Chondrocyte (in vitro differentiated cells): Measurements from ENCODE around the gene STX2. TPM values are rescaled to one million over a fixed set of nuclear protein-coding genes. Genes with fewer than 3 reads are reported as not detected.
"Not testable (repeated sequence)": the region's sequence is repeated elsewhere in the genome, so short reads cannot be mapped to it uniquely, and the experiment has no call there.

Experiments
- DNase-seq: peaks from one replicate; pipeline ENCODE4 v3.0.0; 2021; ENCODE audit warnings: mixed read lengths, low spot score
- H3K27ac Mint-ChIP-seq: one replicate; pipeline ENCODE4 v1.8.0; 2021; ENCODE audit warnings: mild to moderate bottlenecking, moderate library complexity, mixed read lengths; ENCODE audit not compliant: unreplicated experiment
- H3K27me3 Mint-ChIP-seq: 2 replicates; pipeline ENCODE4 v1.8.0; 2021; ENCODE audit warnings: low read depth, mixed read lengths
- H3K36me3 Mint-ChIP-seq: 2 replicates; pipeline ENCODE4 v1.8.0; 2021; ENCODE audit warnings: low read depth, mixed read lengths
- H3K4me1 Mint-ChIP-seq: 2 replicates; pipeline ENCODE4 v1.8.0; 2021; ENCODE audit warnings: low read depth, mild to moderate bottlenecking, mixed read lengths
- H3K4me3 Mint-ChIP-seq: one replicate; pipeline ENCODE4 v1.8.0; 2021; ENCODE audit warnings: mild to moderate bottlenecking, moderate library complexity, mixed read lengths; ENCODE audit not compliant: unreplicated experiment
- H3K9me3 Mint-ChIP-seq: 2 replicates; pipeline ENCODE4 v1.8.0; 2021; ENCODE audit warnings: low read depth, mixed read lengths
- total RNA-seq: library from RNA; stranded (reverse); gene quantifications from 3 replicates; pipeline ENCODE4 v1.2.1, GENCODE V29; 2021
- TF ChIP-seq, protein P1 (sequence below): fragments of 200-600 bp; sonication (generic); IDR thresholded peaks from 2 replicates; pipeline ENCODE4 v1.5.0; 2021; ENCODE audit warnings: antibody characterized with exemption, mild to moderate bottlenecking, moderate library complexity

The STX2 gene
- total RNA-seq, 1 donor from 2014 or later = 40.4 TPM

DNA sequence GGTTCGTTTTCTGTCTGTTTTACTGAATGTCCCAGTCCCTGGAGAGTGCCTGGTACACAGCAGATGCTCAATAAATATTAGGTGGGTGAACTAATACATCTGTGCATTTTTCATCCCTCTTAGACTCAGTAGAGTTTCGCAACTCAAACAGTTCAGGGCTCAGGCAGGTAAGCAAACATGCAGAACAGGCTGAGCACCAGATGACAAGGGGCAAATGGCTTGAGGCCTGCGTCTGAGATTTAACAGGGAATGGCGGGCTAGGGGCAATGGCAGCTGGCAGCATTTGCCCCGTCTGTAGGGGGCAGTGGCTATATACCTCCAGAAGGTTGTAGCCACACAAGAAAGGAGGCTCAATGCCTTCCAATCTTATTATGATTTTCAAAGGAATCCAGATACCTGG is 24.2 kb upstream of the STX2 start:
- TF ChIP-seq, protein P1, sequence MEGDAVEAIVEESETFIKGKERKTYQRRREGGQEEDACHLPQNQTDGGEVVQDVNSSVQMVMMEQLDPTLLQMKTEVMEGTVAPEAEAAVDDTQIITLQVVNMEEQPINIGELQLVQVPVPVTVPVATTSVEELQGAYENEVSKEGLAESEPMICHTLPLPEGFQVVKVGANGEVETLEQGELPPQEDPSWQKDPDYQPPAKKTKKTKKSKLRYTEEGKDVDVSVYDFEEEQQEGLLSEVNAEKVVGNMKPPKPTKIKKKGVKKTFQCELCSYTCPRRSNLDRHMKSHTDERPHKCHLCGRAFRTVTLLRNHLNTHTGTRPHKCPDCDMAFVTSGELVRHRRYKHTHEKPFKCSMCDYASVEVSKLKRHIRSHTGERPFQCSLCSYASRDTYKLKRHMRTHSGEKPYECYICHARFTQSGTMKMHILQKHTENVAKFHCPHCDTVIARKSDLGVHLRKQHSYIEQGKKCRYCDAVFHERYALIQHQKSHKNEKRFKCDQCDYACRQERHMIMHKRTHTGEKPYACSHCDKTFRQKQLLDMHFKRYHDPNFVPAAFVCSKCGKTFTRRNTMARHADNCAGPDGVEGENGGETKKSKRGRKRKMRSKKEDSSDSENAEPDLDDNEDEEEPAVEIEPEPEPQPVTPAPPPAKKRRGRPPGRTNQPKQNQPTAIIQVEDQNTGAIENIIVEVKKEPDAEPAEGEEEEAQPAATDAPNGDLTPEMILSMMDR = peak; percentile 12
- Mint-ChIP-seq H3K27me3 (no peaks in the 10 kb centered on the region), H3K36me3 (peaks cover 2% of the 10 kb centered on the region), H3K4me3 (no peak overlapping the region), H3K4me1 (no peaks in the 10 kb centered on the region), H3K9me3 (no peaks in the 10 kb centered on the region), H3K27ac (no peak overlapping the region)
- DNase-seq = no peak

DNA sequence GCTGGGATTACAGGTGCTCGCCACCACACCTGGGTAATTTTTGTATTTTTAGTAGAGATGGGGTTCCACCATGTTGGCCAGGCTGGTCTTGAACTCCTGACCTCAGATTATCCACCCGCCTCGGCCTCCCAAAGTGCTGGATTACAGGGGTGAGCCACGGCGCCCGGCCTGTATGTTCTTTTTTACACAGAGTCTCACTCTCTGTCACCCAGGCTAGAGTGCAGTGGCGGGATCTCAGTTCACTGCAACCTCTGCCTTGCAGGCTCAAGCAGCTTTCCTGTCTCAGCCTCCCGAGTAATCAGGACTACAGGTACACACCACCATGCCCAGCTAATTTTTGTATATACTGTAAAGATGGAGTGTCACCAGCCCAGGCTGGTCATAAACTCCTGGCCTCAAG is 23.7 kb upstream of the STX2 start:
- H3K4me3 Mint-ChIP-seq, DNase-seq, H3K4me1 Mint-ChIP-seq, H3K27ac Mint-ChIP-seq, H3K27me3 Mint-ChIP-seq, H3K36me3 Mint-ChIP-seq, H3K9me3 Mint-ChIP-seq: not testable (repeated sequence)

- H3K36me3 Mint-ChIP-seq = peaks cover 2% of the 10 kb centered on the region
- TF ChIP-seq, protein P1 = no peak
- H3K9me3 Mint-ChIP-seq = peaks cover under 1% of the 10 kb centered on the region
- H3K27me3 Mint-ChIP-seq = no peaks in the 10 kb centered on the region
- no peaks in the 10 kb centered on the region for H3K4me1 Mint-ChIP-seq
- H3K4me3 Mint-ChIP-seq = no peak overlapping the region
- no peak for DNase-seq
- no peak overlapping the region for H3K27ac Mint-ChIP-seq
These were observed 23.1 kb upstream of the STX2 start for GRCh38 chr12:130862161-130862560.

DNA sequence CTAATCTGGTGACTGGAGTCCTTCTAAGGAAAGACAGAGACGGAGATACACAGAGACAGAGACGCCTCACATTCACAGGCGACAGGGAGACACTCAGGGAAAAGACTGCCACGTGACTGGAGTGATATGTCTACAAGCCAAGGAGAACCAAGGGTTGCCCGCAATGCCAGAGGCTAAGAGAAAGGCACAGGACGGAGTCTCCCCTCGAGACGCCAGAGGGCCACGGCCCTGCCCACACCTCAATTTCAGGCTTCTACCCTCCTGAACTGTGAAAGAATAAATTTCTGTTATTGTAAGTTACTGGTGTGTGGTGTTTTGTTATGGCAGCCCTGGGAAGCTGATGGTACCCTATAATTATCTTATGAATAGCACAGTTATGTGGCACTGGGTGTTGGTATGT is 21.3 kb upstream of the STX2 start:
- Mint-ChIP-seq H3K4me1 (no peaks in the 10 kb centered on the region), H3K27ac (no peak overlapping the region), H3K9me3 (peaks cover 6% of the 10 kb centered on the region), H3K27me3 (no peaks in the 10 kb centered on the region), H3K36me3 (peaks cover 4% of the 10 kb centered on the region), H3K4me3 (no peak overlapping the region)
- TF ChIP-seq, protein P1 = no peak
- no peak for DNase-seq

GRCh38 chr12:130859161-130859560 is 20.1 kb upstream of the STX2 start:
- DNase-seq = no peak
- no peaks in the 10 kb centered on the region for H3K4me1 Mint-ChIP-seq
- peaks cover 4% of the 10 kb centered on the region for H3K36me3 Mint-ChIP-seq
- peaks cover 4% of the 10 kb centered on the region for H3K27me3 Mint-ChIP-seq
- no peak overlapping the region for H3K4me3 Mint-ChIP-seq
- no peak overlapping the region for H3K27ac Mint-ChIP-seq
- peaks cover 6% of the 10 kb centered on the region for H3K9me3 Mint-ChIP-seq
- TF ChIP-seq, protein P1 = no peak

GRCh38 chr12:130858084-130858483 is 19.0 kb upstream of the STX2 start:
- no peak overlapping the region for H3K27ac Mint-ChIP-seq

More at GRCh38 chr12:130858084-130858483, 19.0 kb upstream of the STX2 start:
- no peak for DNase-seq
- peaks cover 8% of the 10 kb centered on the region for H3K27me3 Mint-ChIP-seq
- TF ChIP-seq, protein P1 = peak; percentile 22
- H3K36me3 Mint-ChIP-seq = peaks cover 4% of the 10 kb centered on the region
- peaks cover 6% of the 10 kb centered on the region for H3K9me3 Mint-ChIP-seq
- no peak overlapping the region for H3K4me3 Mint-ChIP-seq
- no peaks in the 10 kb centered on the region for H3K4me1 Mint-ChIP-seq
